Type B pancreatic cell (in vitro differentiated cells): Measurements from ENCODE around the gene KCNRG. TPM values are rescaled to one million over a fixed set of nuclear protein-coding genes. Genes with fewer than 3 reads are reported as not detected.

ENCODE experiments used
- DNase-seq: peaks from one replicate; pipeline ENCODE4 v3.0.0; 2021; ENCODE audit warnings: mixed read lengths; ENCODE audit not compliant: unreplicated experiment; ENCODE audit errors: extremely low spot score
- H3K27ac Mint-ChIP-seq: 2 replicates; pipeline ENCODE4 v1.8.0; 2021; ENCODE audit warnings: mild to moderate bottlenecking, mixed read lengths
- H3K27me3 Mint-ChIP-seq: 2 replicates; pipeline ENCODE4 v1.8.0; 2021; ENCODE audit warnings: mixed read lengths
- H3K36me3 Mint-ChIP-seq: 2 replicates; pipeline ENCODE4 v1.8.0; 2021; ENCODE audit warnings: mixed read lengths
- H3K4me1 Mint-ChIP-seq: one replicate; pipeline ENCODE4 v1.8.0; 2021; ENCODE audit warnings: mixed read lengths; ENCODE audit not compliant: unreplicated experiment
- H3K4me3 Mint-ChIP-seq: 2 replicates; pipeline ENCODE4 v1.8.0; 2021; ENCODE audit warnings: mild to moderate bottlenecking, mixed read lengths
- H3K9me3 Mint-ChIP-seq: 2 replicates; pipeline ENCODE4 v1.8.0; 2021; ENCODE audit warnings: mixed read lengths
- CTCF ChIP-seq: fragments of 200-600 bp; sonication (generic); conservative IDR thresholded peaks from 2 replicates; pipeline ENCODE4 v1.5.0; 2021; ENCODE audit warnings: antibody characterized with exemption, mild to moderate bottlenecking
- total RNA-seq: library from RNA; stranded (reverse); gene quantifications from 2 replicates; pipeline ENCODE4 v1.2.1, GENCODE V29; 2021; ENCODE audit warnings: low replicate concordance

Gene KCNRG
- total RNA-seq, 1 donor from 2014 or later = 1.1 TPM

GRCh38 chr13:50026788-50027473 lies 11.7 kb downstream of the KCNRG start:
- no peaks in the 10 kb centered on the region for H3K27me3 Mint-ChIP-seq
- H3K4me1 Mint-ChIP-seq = peaks cover 16% of the 10 kb centered on the region
- H3K36me3 Mint-ChIP-seq = peaks cover 12% of the 10 kb centered on the region
- no peak for TF ChIP-seq CTCF
- no peak overlapping the region for H3K27ac Mint-ChIP-seq
- no peaks in the 10 kb centered on the region for H3K9me3 Mint-ChIP-seq
- no peak overlapping the region for H3K4me3 Mint-ChIP-seq
- DNase-seq = no peak

GRCh38 chr13:50030315-50030714 lies 15.1 kb downstream of the KCNRG start:
- Mint-ChIP-seq H3K27me3 (no peaks in the 10 kb centered on the region), H3K36me3 (peaks cover 4% of the 10 kb centered on the region), H3K27ac (no peak overlapping the region), H3K4me3 (no peak overlapping the region), H3K4me1 (peaks cover 12% of the 10 kb centered on the region), H3K9me3 (no peaks in the 10 kb centered on the region)
- TF ChIP-seq CTCF = no peak
- no peak for DNase-seq

- no peak overlapping the region for H3K4me3 Mint-ChIP-seq
Observed at GRCh38 chr13:50033725-50034124, 18.5 kb downstream of the KCNRG start.

GRCh38 chr13:50037788-50038187 lies 22.5 kb downstream of the KCNRG start:
- H3K36me3 Mint-ChIP-seq = peaks cover 3% of the 10 kb centered on the region
- H3K9me3 Mint-ChIP-seq = no peaks in the 10 kb centered on the region
- H3K4me3 Mint-ChIP-seq = no peak overlapping the region
- H3K27me3 Mint-ChIP-seq = no peaks in the 10 kb centered on the region
- H3K27ac Mint-ChIP-seq = no peak overlapping the region
- no peak for TF ChIP-seq CTCF
- DNase-seq = no peak
- H3K4me1 Mint-ChIP-seq = peaks cover 4% of the 10 kb centered on the region

More at GRCh38 chr13:50033725-50034124, 18.5 kb downstream of the KCNRG start:
- no peak for TF ChIP-seq CTCF
- peaks cover 4% of the 10 kb centered on the region for H3K4me1 Mint-ChIP-seq
- no peaks in the 10 kb centered on the region for H3K36me3 Mint-ChIP-seq
- no peaks in the 10 kb centered on the region for H3K9me3 Mint-ChIP-seq
- H3K27ac Mint-ChIP-seq = no peak overlapping the region
- DNase-seq = no peak
- no peaks in the 10 kb centered on the region for H3K27me3 Mint-ChIP-seq

GRCh38 chr13:50038266-50038665 lies 23.0 kb downstream of the KCNRG start:
- no peak for TF ChIP-seq CTCF
- Mint-ChIP-seq H3K4me3 (no peak overlapping the region), H3K27me3 (no peaks in the 10 kb centered on the region), H3K9me3 (no peaks in the 10 kb centered on the region), H3K36me3 (peaks cover 8% of the 10 kb centered on the region), H3K4me1 (peaks cover 3% of the 10 kb centered on the region), H3K27ac (no peak overlapping the region)
- DNase-seq = no peak
